SK-N-SH (cell line): ENCODE results near the gene PHLPP2. TPM values are rescaled to one million over a fixed set of nuclear protein-coding genes. Genes with fewer than 3 reads are reported as not detected.

Source experiments
- CTCF ChIA-PET: fragments of 300-600, 350-600 bp; formaldehyde crosslinking; extraction: SDS; loops from one replicate; lab custom pipeline; 2021; lab: Yijun Ruan, JAX
- POLR2A ChIA-PET: fragments of 350-600 bp; sonication (Branson Sonifier 250); formaldehyde crosslinking; extraction: SDS; loops from one replicate; lab custom pipeline; 2020; ENCODE audit warnings: antibody characterized with exemption, inconsistent platforms; lab: Yijun Ruan, JAX
- DNase-seq: peaks from one replicate; pipeline ENCODE4 v3.0.0; 2012
- H2AFZ ChIP-seq: fragments of 200-600 bp; sonication (generic); 2 replicates; pipeline ENCODE4 v1.8.1; 2016; ENCODE audit warnings: antibody characterized with exemption, mild to moderate bottlenecking, low read depth
- H3F3A ChIP-seq: fragments of 200-600 bp; sonication (generic); replicated peaks from 2 replicates; pipeline ENCODE3; 2016; ENCODE audit warnings: antibody characterized with exemption, mild to moderate bottlenecking; ENCODE audit not compliant: insufficient read depth
- H3K27ac ChIP-seq, 2 experiments: fragments of 200-500 bp in 1 of 2; fragments of 200-600 bp in 1 of 2; sonication (Bioruptor generic) in 1 of 2; sonication (generic), shearing (Covaris generic) in 1 of 2; 2 replicates each; pipeline versions ENCODE4 v1.5.1 to v1.6.1; 2014 to 2016; ENCODE audit warnings: low read depth in 2 of 2, inconsistent platforms in 1 of 2, low read length in 1 of 2, mild to moderate bottlenecking in 1 of 2, mixed read lengths in 1 of 2
- H3K27me3 ChIP-seq: fragments of 200-600 bp; sonication (generic), shearing (Covaris generic); 2 replicates; pipeline ENCODE4 v1.6.1; 2016; ENCODE audit warnings: mixed run types; ENCODE audit not compliant: insufficient read depth
- H3K36me3 ChIP-seq, 2 experiments: fragments of 200-500 bp in 1 of 2; fragments of 200-600 bp in 1 of 2; sonication (Bioruptor generic) in 1 of 2; sonication (generic) in 1 of 2; replicated peaks in 1 of 2; 2 replicates each; pipeline versions ENCODE3 to v1.5.1; 2014 to 2016; ENCODE audit warnings: low read length in 1 of 2, mild to moderate bottlenecking in 1 of 2; ENCODE audit not compliant: insufficient read depth in 2 of 2, control insufficient read depth in 1 of 2
- H3K4me1 ChIP-seq, 2 experiments: fragments of 200-500 bp in 1 of 2; fragments of 200-600 bp in 1 of 2; sonication (Bioruptor generic) in 1 of 2; sonication (generic), shearing (Covaris generic) in 1 of 2; 2 replicates each; pipeline versions ENCODE4 v1.5.1 to v1.6.1; 2014 to 2016; ENCODE audit warnings: low read depth in 1 of 2, low read length in 1 of 2, mixed run types in 1 of 2; ENCODE audit not compliant: insufficient read depth in 2 of 2, control insufficient read depth in 1 of 2
- H3K4me2 ChIP-seq: fragments of 200-600 bp; sonication (generic), shearing (Covaris generic); 2 replicates; pipeline ENCODE4 v1.6.1; 2017; ENCODE audit warnings: mixed run types
- H3K4me3 ChIP-seq, 2 experiments: fragments of 200-500 bp in 1 of 2; fragments of 200-600 bp in 1 of 2; sonication (Bioruptor generic) in 1 of 2; sonication (generic), shearing (Covaris generic) in 1 of 2; 2 replicates each; pipeline versions ENCODE4 v1.5.1 to v1.8.1; 2014 to 2016; ENCODE audit warnings: low read depth in 2 of 2, inconsistent platforms in 1 of 2, low read length in 1 of 2, mild to moderate bottlenecking in 1 of 2, mixed read lengths in 1 of 2, moderate library complexity in 1 of 2
- H3K79me2 ChIP-seq: fragments of 200-600 bp; sonication (generic); 2 replicates; pipeline ENCODE4 v1.8.1; 2017; ENCODE audit warnings: mild to moderate bottlenecking; ENCODE audit not compliant: insufficient read depth
- H3K9ac ChIP-seq: fragments of 200-600 bp; sonication (generic); 2 replicates; pipeline ENCODE4 v1.6.1; 2017; ENCODE audit warnings: mixed run types
- H3K9me2 ChIP-seq: fragments of 200-600 bp; sonication (generic); 2 replicates; pipeline ENCODE4 v1.6.1; 2017; ENCODE audit warnings: mixed run types
- H3K9me3 ChIP-seq: fragments of 200-600 bp; sonication (generic); 2 replicates; pipeline ENCODE4 v1.6.1; 2017; ENCODE audit warnings: mixed run types, mild to moderate bottlenecking, moderate library complexity
- H4K20me1 ChIP-seq: fragments of 200-600 bp; sonication (generic); 2 replicates; pipeline ENCODE4 v1.6.1; 2017; ENCODE audit warnings: mild to moderate bottlenecking, mixed run types; ENCODE audit not compliant: insufficient read depth
- EZH2phosphoT487 ChIP-seq: fragments of 200-600 bp; sonication (generic); IDR thresholded peaks from 2 replicates; pipeline ENCODE4 v1.6.1; 2017; ENCODE audit warnings: low read depth, mixed run types, mild to moderate bottlenecking, antibody characterized with exemption, moderate library complexity, borderline replicate concordance
- FOSL2 ChIP-seq: IDR thresholded peaks from 2 replicates; pipeline ENCODE4 v1.4.0; 2012; ENCODE audit warnings: low read depth, mild to moderate bottlenecking, moderate library complexity, borderline replicate concordance
- FOXM1 ChIP-seq: IDR thresholded peaks from 2 replicates; pipeline ENCODE4 v1.4.0; 2012; ENCODE audit warnings: low read depth, mild to moderate bottlenecking
- IRF3 ChIP-seq: fragments of 150-350 bp; IDR thresholded peaks from 2 replicates; pipeline ENCODE4 v1.6.1; 2016; ENCODE audit warnings: mild to moderate bottlenecking, low read depth, low read length
- MAX ChIP-seq: IDR thresholded peaks from 2 replicates; pipeline ENCODE4 v1.4.0; 2012; ENCODE audit warnings: low read depth
- MEF2A ChIP-seq: IDR thresholded peaks from 2 replicates; pipeline ENCODE4 v1.4.0; 2012; ENCODE audit warnings: low read depth, borderline replicate concordance
- MXI1 ChIP-seq: IDR thresholded peaks from 2 replicates; pipeline ENCODE4 v1.6.1; 2012; ENCODE audit warnings: mild to moderate bottlenecking, low read depth, low read length, improper control_type of control experiment
- NFIC ChIP-seq: IDR thresholded peaks from 2 replicates; pipeline ENCODE4 v1.4.0; 2012; ENCODE audit warnings: borderline replicate concordance
- RXRA ChIP-seq: IDR thresholded peaks from 2 replicates; pipeline ENCODE4 v1.4.0; 2012; ENCODE audit warnings: low read depth, mild to moderate bottlenecking, borderline replicate concordance
- TAF1 ChIP-seq: IDR thresholded peaks from 2 replicates; pipeline ENCODE4 v1.6.1; 2012; ENCODE audit warnings: low read depth, mild to moderate bottlenecking, low read length, moderate library complexity, borderline replicate concordance
- TEAD4 ChIP-seq: IDR thresholded peaks from 2 replicates; pipeline ENCODE4 v1.4.0; 2012; ENCODE audit warnings: mild to moderate bottlenecking, borderline replicate concordance; ENCODE audit not compliant: insufficient read depth
- WGBS: methylation state at CpG from one replicate; pipeline ENCODE4 v1.1.6; 2017; ENCODE audit warnings: low lambda C conversion rate; 5-methylcytosine and 5-hydroxymethylcytosine counted together
- polyA plus RNA-seq, 3 experiments: library from polyadenylated mRNA; depleted of rRNA; stranded (reverse); fragments of >200 nt; gene quantifications; 2 replicates each; pipeline ENCODE4 v1.2.3, GENCODE V29; 2012

Gene PHLPP2
- polyA plus RNA-seq, 1 of the 3 experiments (the other 2 are of a cell fraction), result 5.5 TPM

GRCh38 chr16:71673582-71673973, 50.9 kb downstream of the PHLPP2 start:
- H3K36me3 ChIP-seq, result peaks cover 32 to 61% of the 10 kb centered on the region in 2 experiments
- H3K9me2 ChIP-seq, result no peaks in the 10 kb centered on the region
- ChIA-PET POLR2A (no interaction called here), CTCF (interaction anchor here (1.2 kb wide), 1 partner anchor 209 kb away, joined by 3 read pairs; no protein-coding TSS in a partner anchor)
- no peaks in the 10 kb centered on the region for H3F3A ChIP-seq
- no peaks in the 10 kb centered on the region for H3K27me3 ChIP-seq
- H2AFZ ChIP-seq, result no peak overlapping the region
- H4K20me1 ChIP-seq, result no peaks in the 10 kb centered on the region
- H3K9me3 ChIP-seq, result no peaks in the 10 kb centered on the region
- 100% methylated on average over 1 of the region's 1 CpG for WGBS
- no peaks in the 10 kb centered on the region for H3K79me2 ChIP-seq
- H3K4me2 ChIP-seq, result no peak overlapping the region
- H3K4me1 ChIP-seq, result no peaks in the 10 kb centered on the region
- no peak overlapping the region for H3K4me3 ChIP-seq
- no peak for TF ChIP-seq IRF3
- no peak for TF ChIP-seq EZH2phosphoT487
- no peak for TF ChIP-seq FOSL2
- no peak for TF ChIP-seq RXRA
- H3K9ac ChIP-seq, result no peak overlapping the region
- DNase-seq, result no peak
- no peak overlapping the region for H3K27ac ChIP-seq

- no peaks in the 10 kb centered on the region for H3K27me3 ChIP-seq
- H3K27ac ChIP-seq, result no peak overlapping the region
- no peak for TF ChIP-seq MEF2A
- no peak for TF ChIP-seq TEAD4
- no peak for TF ChIP-seq MAX
- no peak for TF ChIP-seq FOXM1
- TF ChIP-seq MXI1, result no peak
- no peak for TF ChIP-seq EZH2phosphoT487
- no peak for TF ChIP-seq RXRA
- TF ChIP-seq NFIC, result no peak
- no peak for TF ChIP-seq IRF3
- TF ChIP-seq TAF1, result no peak
- CTCF ChIA-PET, result interaction anchor here (1.2 kb wide), 1 partner anchor 210 kb away, joined by 3 read pairs; no protein-coding TSS in a partner anchor
- no peak overlapping the region for H3K9ac ChIP-seq
- H3K79me2 ChIP-seq, result no peaks in the 10 kb centered on the region
- no peak overlapping the region for H3K4me3 ChIP-seq
- H4K20me1 ChIP-seq, result no peaks in the 10 kb centered on the region
- no peaks in the 10 kb centered on the region for H3K4me1 ChIP-seq
- H3K9me2 ChIP-seq, result no peaks in the 10 kb centered on the region
- peaks cover 30 to 58% of the 10 kb centered on the region in 2 experiments for H3K36me3 ChIP-seq
- no peaks in the 10 kb centered on the region for H3F3A ChIP-seq
- 96% methylated on average over 5 of the region's 5 CpGs for WGBS
- H3K9me3 ChIP-seq, result no peaks in the 10 kb centered on the region
- POLR2A ChIA-PET, result no interaction called here
- H2AFZ ChIP-seq, result no peak overlapping the region
- no peak overlapping the region for H3K4me2 ChIP-seq
- DNase-seq, result no peak
Observed at GRCh38 chr16:71672803-71673581, 51.5 kb downstream of the PHLPP2 start.
